ENCODE measurements around the gene CUL3.
"Not testable (repeated sequence)": the region's sequence is repeated elsewhere in the genome, so short reads cannot be mapped to it uniquely, and the experiment has no call there.

CUL3 gene

GRCh38 chr2:224543939-224544338 lies 41.2 kb downstream of the CUL3 start:
- DNase-seq (ENCODE audit: low spot score): no peak

GRCh38 chr2:224538561-224539138 lies 46.5 kb downstream of the CUL3 start:
- no peak for DNase-seq (ENCODE audit: low spot score)

GRCh38 chr2:224532931-224533330 lies 52.2 kb downstream of the CUL3 start:
- DNase-seq (ENCODE audit: low spot score): no peak

GRCh38 chr2:224532441-224532840 lies 52.7 kb downstream of the CUL3 start:
- DNase-seq (ENCODE audit: low spot score): no peak

GRCh38 chr2:224528171-224528570 lies 57.0 kb downstream of the CUL3 start:
- no peak for DNase-seq (ENCODE audit: low spot score)

- DNase-seq (ENCODE audit: low spot score): no peak
These were observed 59.4 kb downstream of the CUL3 start for GRCh38 chr2:224525774-224526173.

- DNase-seq (ENCODE audit: low spot score): peak; percentile 26
These were observed 60.5 kb downstream of the CUL3 start for GRCh38 chr2:224524657-224525056.

GRCh38 chr2:224523626-224524577 lies 61.3 kb downstream of the CUL3 start:
- peak; percentile 72 for DNase-seq (ENCODE audit: low spot score)

- peak; percentile 16 for DNase-seq (ENCODE audit: low spot score)
These were observed 62.7 kb downstream of the CUL3 start for GRCh38 chr2:224522483-224522882.

GRCh38 chr2:224520064-224520463 lies 65.1 kb downstream of the CUL3 start:
- DNase-seq (ENCODE audit: low spot score): no peak

GRCh38 chr2:224518806-224519580 lies 66.2 kb downstream of the CUL3 start:
- peak; percentile 52 for DNase-seq (ENCODE audit: low spot score)

GRCh38 chr2:224517963-224518362 lies 67.2 kb downstream of the CUL3 start:
- DNase-seq (ENCODE audit: low spot score): peak; percentile 48

- not testable (repeated sequence) for DNase-seq (ENCODE audit: low spot score)
These were observed 68.8 kb downstream of the CUL3 start for GRCh38 chr2:224516393-224516792.

GRCh38 chr2:224513991-224514390 lies 71.2 kb downstream of the CUL3 start:
- no peak for DNase-seq (ENCODE audit: low spot score)

- DNase-seq (ENCODE audit: low spot score): no peak
These were observed 77.4 kb downstream of the CUL3 start for GRCh38 chr2:224507789-224508188.

GRCh38 chr2:224506494-224506893 lies 78.7 kb downstream of the CUL3 start:
- DNase-seq (ENCODE audit: low spot score): no peak

GRCh38 chr2:224498991-224499390 lies 86.2 kb downstream of the CUL3 start:
- DNase-seq (ENCODE audit: low spot score): no peak

GRCh38 chr2:224492531-224492930 lies 92.6 kb downstream of the CUL3 start:
- no peak for DNase-seq (ENCODE audit: low spot score)

GRCh38 chr2:224487940-224488339 lies 97.2 kb downstream of the CUL3 start:
- DNase-seq (ENCODE audit: low spot score): not testable (repeated sequence)

GRCh38 chr2:224485081-224486014 lies 99.8 kb downstream of the CUL3 start:
- not testable (repeated sequence) for DNase-seq (ENCODE audit: low spot score)

GRCh38 chr2:224479826-224480225 lies 105.3 kb downstream of the CUL3 start:
- no peak for DNase-seq (ENCODE audit: low spot score)
